Measurements from ENCODE around the gene NAIF1.
"Not testable (repeated sequence)": the region's sequence is repeated elsewhere in the genome, so short reads cannot be mapped to it uniquely, and the experiment has no call there.

Gene NAIF1

DNA sequence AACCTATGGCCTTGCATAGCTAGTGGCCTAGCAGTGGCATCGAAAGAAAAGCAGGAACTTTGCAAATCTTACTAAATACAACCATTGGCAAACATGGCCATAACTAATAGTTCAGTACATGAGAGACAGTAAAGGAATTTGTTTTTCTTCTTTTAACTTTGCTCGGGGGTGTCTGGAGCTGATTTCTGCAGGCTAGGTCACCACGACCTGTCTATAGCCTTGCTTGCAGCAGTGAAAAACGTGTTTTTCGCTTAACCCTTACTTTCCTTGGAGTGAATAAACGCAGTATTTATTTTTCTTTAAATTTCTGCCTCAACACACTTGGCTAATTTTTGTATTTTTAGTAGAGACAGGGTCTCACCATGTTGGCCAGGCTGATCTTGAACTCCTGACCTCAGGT lies 19.9 kb downstream of the NAIF1 start:
- Histone ChIP-seq H3K27ac (no peak overlapping the region), H3K9ac (no peak overlapping the region), H3K9me3 (ENCODE audit: control insufficient read depth, low read length) (no peaks in the 10 kb centered on the region), H2AFZ (no peak overlapping the region), H3K27me3 (ENCODE audit: control insufficient read depth, insufficient read depth, low read length) (no peaks in the 10 kb centered on the region), H3K4me3 (ENCODE audit: low read depth, low read length) (no peak overlapping the region), H3K4me2 (ENCODE audit: low read length) (no peak overlapping the region), H3K36me3 (ENCODE audit: control insufficient read depth, insufficient read depth, low read length) (no peaks in the 10 kb centered on the region), H3K4me1 (peaks cover 8% of the 10 kb centered on the region), H3K79me2 (no peaks in the 10 kb centered on the region)
- TF ChIP-seq, protein P1, sequence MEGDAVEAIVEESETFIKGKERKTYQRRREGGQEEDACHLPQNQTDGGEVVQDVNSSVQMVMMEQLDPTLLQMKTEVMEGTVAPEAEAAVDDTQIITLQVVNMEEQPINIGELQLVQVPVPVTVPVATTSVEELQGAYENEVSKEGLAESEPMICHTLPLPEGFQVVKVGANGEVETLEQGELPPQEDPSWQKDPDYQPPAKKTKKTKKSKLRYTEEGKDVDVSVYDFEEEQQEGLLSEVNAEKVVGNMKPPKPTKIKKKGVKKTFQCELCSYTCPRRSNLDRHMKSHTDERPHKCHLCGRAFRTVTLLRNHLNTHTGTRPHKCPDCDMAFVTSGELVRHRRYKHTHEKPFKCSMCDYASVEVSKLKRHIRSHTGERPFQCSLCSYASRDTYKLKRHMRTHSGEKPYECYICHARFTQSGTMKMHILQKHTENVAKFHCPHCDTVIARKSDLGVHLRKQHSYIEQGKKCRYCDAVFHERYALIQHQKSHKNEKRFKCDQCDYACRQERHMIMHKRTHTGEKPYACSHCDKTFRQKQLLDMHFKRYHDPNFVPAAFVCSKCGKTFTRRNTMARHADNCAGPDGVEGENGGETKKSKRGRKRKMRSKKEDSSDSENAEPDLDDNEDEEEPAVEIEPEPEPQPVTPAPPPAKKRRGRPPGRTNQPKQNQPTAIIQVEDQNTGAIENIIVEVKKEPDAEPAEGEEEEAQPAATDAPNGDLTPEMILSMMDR (IDR thresholded peaks at IDR 0.05): no peak

DNA sequence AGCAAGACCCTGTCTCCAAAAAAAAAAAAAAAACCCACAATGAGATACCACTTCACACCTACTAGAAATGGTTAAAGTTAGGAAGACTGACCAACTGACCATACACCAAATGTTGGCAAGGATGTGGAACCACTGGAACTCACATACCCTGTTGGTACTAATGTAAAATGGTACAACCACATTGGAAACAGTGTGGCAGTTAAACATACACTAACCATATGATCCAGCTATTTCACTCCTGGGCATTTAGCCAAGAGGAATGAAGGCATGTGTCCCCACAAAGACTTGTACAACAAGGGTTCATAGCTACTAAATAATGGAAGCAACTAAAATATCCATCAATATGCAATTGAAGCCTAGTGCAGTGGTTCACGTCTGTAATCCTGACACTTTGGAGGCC lies 21.3 kb downstream of the NAIF1 start:
- no peaks in the 10 kb centered on the region for H3K79me2 ChIP-seq
- H3K9me3 ChIP-seq (ENCODE audit: control insufficient read depth, low read length): no peaks in the 10 kb centered on the region
- H3K27me3 ChIP-seq (ENCODE audit: control insufficient read depth, insufficient read depth, low read length): no peaks in the 10 kb centered on the region
- TF ChIP-seq, protein P1 (IDR thresholded peaks at IDR 0.05): no peak
- no peak overlapping the region for H3K9ac ChIP-seq
- no peak overlapping the region for H3K4me3 ChIP-seq (ENCODE audit: low read depth, low read length)
- no peak overlapping the region for H2AFZ ChIP-seq
- no peak overlapping the region for H3K27ac ChIP-seq
- peaks cover 8% of the 10 kb centered on the region for H3K4me1 ChIP-seq
- no peak overlapping the region for H3K4me2 ChIP-seq (ENCODE audit: low read length)
- H3K36me3 ChIP-seq (ENCODE audit: control insufficient read depth, insufficient read depth, low read length): no peaks in the 10 kb centered on the region

DNA sequence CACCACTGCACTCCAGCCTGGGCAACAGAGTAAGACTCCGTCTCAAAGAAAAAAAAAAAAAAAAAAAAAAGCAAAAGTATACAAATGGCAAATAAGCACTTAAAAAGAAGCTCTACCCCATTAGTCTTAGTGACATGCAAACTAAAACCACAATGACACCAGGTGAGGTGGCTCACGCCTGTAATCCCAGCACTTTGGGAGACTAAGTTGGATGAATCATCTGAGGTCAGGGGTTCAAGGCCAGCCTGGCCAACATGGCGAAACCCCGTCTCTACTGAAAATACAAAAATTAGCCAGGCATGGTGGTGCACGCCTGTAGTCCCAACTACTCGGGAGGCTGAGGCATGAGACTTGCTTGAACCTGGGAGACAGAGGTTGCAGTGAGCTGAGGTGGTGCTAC lies 21.7 kb downstream of the NAIF1 start:
- H3K4me3 ChIP-seq (ENCODE audit: low read depth, low read length); H3K36me3 ChIP-seq (ENCODE audit: control insufficient read depth, insufficient read depth, low read length); H3K9me3 ChIP-seq (ENCODE audit: control insufficient read depth, low read length); H2AFZ ChIP-seq; H3K79me2 ChIP-seq; H3K9ac ChIP-seq; H3K4me2 ChIP-seq (ENCODE audit: low read length); H3K27me3 ChIP-seq (ENCODE audit: control insufficient read depth, insufficient read depth, low read length); H3K27ac ChIP-seq; H3K4me1 ChIP-seq: not testable (repeated sequence)

DNA sequence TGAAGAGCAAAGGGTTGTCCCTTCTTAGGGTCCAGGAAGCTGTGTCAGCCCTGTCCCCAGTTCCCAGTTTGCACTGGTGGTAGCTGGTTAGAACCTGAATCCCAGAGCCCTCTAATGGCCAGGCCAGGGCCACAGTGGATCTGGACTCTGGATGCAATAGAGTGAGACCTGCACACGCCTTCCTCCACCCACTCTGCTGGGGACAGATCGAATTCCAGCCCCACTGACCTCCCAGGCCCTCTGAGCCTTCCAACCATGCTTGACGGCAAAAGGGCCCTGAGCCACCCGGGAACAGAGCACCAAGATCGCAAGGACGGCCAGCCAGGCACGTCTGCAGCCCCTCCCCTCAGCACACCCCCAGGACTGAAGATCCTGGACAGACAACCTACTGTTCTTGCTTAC lies 23.7 kb downstream of the NAIF1 start:
- H3K9me3 ChIP-seq (ENCODE audit: control insufficient read depth, low read length): no peaks in the 10 kb centered on the region
- H3K79me2 ChIP-seq: no peaks in the 10 kb centered on the region
- H3K36me3 ChIP-seq (ENCODE audit: control insufficient read depth, insufficient read depth, low read length): no peaks in the 10 kb centered on the region
- peaks cover 8% of the 10 kb centered on the region for H3K4me1 ChIP-seq
- peak overlapping the region; percentile 22 for H3K4me3 ChIP-seq (ENCODE audit: low read depth, low read length)
- H3K27me3 ChIP-seq (ENCODE audit: control insufficient read depth, insufficient read depth, low read length): no peaks in the 10 kb centered on the region
- TF ChIP-seq, protein P1 (IDR thresholded peaks at IDR 0.05): no peak
- H2AFZ ChIP-seq: peak overlapping the region; percentile 57
- H3K9ac ChIP-seq: no peak overlapping the region
- H3K4me2 ChIP-seq (ENCODE audit: low read length): peak overlapping the region; percentile 41
- peak overlapping the region; percentile 65 for H3K27ac ChIP-seq

DNA sequence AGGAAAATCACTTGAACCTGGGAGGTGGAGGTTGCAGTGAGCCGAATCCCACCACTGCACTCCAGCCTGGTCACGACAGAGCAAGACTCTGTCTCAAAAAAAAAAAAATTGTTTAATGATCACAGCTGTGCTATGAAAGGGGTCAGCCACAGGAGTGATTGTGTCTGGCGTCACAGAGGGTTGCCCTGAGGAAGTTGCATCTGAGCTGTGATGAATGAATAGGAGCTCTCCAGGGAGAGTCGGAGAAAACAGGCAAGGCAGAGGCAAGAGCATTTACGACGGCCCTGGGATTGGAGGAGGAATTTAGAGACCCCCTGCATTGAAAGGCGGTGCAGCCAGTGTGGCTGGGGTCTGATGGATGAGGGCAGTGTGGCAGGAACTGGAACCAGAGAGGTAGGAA lies 25.1 kb downstream of the NAIF1 start:
- H3K36me3 ChIP-seq (ENCODE audit: control insufficient read depth, insufficient read depth, low read length): no peaks in the 10 kb centered on the region
- H3K79me2 ChIP-seq: no peaks in the 10 kb centered on the region
- no peak overlapping the region for H2AFZ ChIP-seq
- peaks cover 8% of the 10 kb centered on the region for H3K4me1 ChIP-seq
- H3K4me3 ChIP-seq (ENCODE audit: low read depth, low read length): no peak overlapping the region
- H3K27me3 ChIP-seq (ENCODE audit: control insufficient read depth, insufficient read depth, low read length): no peaks in the 10 kb centered on the region
- H3K9ac ChIP-seq: no peak overlapping the region
- no peak overlapping the region for H3K27ac ChIP-seq
- H3K4me2 ChIP-seq (ENCODE audit: low read length): no peak overlapping the region
- H3K9me3 ChIP-seq (ENCODE audit: control insufficient read depth, low read length): no peaks in the 10 kb centered on the region
- TF ChIP-seq, protein P1 (IDR thresholded peaks at IDR 0.05): no peak

DNA sequence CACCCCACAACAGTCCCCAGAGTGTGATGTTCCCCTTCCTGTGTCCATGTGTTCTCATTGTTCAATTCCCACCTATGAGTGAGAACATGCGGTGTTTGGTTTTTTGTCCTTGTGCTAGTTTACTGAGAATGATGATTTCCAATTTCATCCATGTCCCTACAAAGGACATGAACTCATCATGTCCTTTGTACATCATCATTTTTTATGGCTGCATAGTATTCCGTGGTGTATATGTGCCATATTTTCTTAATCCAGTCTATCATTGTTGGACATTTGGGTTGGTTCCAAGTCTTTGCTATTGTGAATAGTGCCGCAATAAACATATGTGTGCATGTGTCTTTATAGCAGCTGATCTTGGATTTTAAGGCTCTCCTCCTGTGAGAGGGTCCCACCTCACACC lies 26.3 kb downstream of the NAIF1 start:
- H3K4me1 ChIP-seq; H3K27me3 ChIP-seq (ENCODE audit: control insufficient read depth, insufficient read depth, low read length); H3K4me3 ChIP-seq (ENCODE audit: low read depth, low read length); H2AFZ ChIP-seq; H3K4me2 ChIP-seq (ENCODE audit: low read length); H3K9ac ChIP-seq; H3K36me3 ChIP-seq (ENCODE audit: control insufficient read depth, insufficient read depth, low read length); H3K9me3 ChIP-seq (ENCODE audit: control insufficient read depth, low read length); H3K27ac ChIP-seq; H3K79me2 ChIP-seq: not testable (repeated sequence)

DNA sequence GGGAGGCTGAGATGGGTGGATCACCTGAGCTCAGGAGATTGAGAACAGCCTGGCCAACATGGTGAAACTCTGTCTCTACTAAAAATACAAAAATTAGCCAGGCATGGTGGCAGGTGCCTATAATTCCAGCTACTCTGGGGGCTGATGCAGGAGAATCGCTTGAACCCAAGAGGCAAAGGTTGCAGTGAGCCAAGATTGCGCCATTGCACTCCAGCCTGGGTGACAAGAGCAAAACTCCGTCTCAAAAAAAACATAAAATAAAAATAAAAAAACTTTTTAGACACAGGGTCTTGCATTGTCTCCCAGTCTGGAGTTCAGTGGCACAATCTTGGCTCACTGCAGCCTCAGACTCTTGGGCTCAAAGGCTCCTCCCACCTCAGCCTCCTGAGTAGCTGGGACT lies 30.6 kb downstream of the NAIF1 start:
- not testable (repeated sequence) for H3K4me3 ChIP-seq (ENCODE audit: low read depth, low read length); H3K27me3 ChIP-seq (ENCODE audit: control insufficient read depth, insufficient read depth, low read length); H3K27ac ChIP-seq; H3K9me3 ChIP-seq (ENCODE audit: control insufficient read depth, low read length); H3K36me3 ChIP-seq (ENCODE audit: control insufficient read depth, insufficient read depth, low read length); H3K4me1 ChIP-seq; H3K9ac ChIP-seq; H3K79me2 ChIP-seq; H3K4me2 ChIP-seq (ENCODE audit: low read length); H2AFZ ChIP-seq
